HG03135 (cell line): ENCODE data around the gene BDP1.
"Not testable (repeated sequence)": the region's sequence is repeated elsewhere in the genome, so short reads cannot be mapped to it uniquely, and the experiment has no call there.

Source experiments
- ATAC-seq: cut with Tn5 transposase; IDR thresholded peaks from one replicate; pipeline ENCODE4 v1.9.1; 2021; ENCODE audit warnings: mild to moderate bottlenecking, moderate library complexity; ENCODE audit not compliant: unreplicated experiment

Gene BDP1

DNA sequence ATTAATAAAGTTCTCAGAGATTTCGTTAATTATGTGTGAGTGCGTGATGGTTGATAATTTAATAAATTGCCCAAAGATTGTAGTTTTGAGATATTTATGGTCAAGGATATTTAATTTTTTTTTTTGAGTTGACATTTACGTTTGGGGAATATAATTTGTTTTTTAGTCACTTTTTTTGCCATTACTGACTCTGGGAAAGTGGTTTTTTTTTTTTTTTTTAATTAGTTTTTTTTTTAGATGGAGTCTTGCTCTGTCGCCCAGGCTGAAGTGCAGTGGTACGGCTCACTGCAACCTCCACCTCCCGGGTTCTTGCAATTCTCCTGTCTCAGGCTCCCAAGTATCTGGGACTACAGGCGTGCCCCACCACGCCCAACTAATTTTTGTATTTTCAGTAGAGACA is 1.7 kb downstream of the BDP1 start:
- no peak for ATAC-seq

DNA sequence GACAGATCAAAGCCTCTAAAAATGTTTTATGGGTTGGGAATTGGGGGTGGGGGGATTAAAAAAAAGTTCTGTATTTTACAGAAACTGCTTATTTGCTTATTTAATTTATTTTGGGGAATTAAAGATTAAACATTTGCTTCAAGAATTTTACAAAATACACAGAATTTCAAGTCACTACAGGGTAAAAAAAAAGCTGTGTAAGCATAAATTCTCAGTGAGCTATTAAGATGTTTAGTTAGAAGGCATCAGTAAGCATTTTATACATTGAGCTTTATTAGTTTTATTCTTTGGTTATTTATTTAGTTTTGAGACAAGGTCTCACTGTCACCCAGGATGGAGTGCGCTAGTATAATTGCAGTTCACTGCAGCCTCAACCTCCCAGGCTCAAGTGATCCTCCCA is 5.2 kb downstream of the BDP1 start:
- ATAC-seq, result no peak

GRCh38 chr5:71461360-71461759 is 5.9 kb downstream of the BDP1 start:
- no peak for ATAC-seq

GRCh38 chr5:71471193-71471592 is 15.7 kb downstream of the BDP1 start:
- ATAC-seq, result no peak

DNA sequence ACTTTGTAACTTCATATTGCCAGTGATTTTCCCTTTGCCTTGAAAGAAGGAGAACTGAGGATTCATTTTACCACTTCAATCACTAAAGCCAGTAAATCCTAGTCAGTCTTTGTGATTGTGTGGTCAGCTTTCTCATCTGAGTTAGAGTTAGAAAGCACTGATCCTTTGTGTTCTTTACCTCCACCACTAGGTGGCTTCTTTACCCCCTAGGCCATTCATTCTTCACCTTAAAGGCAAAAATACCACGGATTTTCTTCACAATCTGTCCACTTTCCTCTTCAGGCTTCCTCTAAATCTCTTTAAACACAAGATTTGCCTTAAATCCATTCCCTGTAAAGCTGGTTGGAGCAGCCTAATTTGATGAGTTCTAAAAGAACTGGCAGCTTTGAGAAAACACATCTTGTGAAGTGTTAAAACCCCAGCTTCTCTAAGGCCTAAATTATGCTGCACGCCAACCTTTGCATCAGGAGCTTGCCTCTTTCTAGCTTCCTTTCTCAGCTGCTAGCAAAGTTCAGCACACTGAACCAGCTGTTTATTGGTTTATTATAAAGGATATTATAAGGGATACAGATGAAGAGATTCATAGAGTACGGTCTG is 20.4 kb downstream of the BDP1 start:
- ATAC-seq, result no peak

DNA sequence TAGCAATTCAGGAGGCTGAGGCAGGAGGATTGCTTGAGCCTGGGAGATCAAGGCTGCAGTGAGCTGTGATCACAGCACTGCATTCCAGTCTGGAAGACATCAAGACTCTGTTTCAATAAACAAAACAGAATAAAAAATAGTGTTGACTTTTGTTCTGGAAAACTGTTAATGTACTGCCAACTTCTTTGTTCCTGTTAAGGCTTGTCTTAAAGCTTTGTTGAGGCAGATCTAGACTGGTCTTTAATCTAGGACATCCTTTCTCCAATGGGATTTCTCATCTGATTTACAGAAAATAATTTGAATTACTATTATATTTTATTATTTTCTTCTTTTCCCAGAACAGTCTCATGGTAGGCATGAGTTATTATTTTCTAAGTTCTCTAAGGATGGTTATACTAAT is 26.0 kb downstream of the BDP1 start:
- no peak for ATAC-seq

DNA sequence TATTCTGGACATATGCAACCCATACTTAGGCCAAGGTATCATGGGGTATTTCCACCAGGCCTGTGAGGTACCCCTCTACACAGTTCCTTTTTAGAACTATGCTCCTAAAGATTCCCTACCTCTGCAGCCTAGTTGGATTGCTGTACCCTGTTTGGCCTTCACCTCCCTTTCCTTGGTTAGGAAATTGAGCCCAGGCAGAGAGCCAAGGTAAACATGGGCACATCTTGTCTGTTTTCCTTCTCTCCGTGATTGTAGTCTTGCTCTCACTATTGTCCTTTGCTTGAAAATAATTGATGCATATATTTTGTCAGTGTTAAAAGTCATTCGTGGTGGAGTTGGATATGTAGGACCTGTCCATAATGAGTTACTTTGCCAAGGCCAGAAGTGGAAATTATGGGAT is 26.7 kb downstream of the BDP1 start:
- no peak for ATAC-seq

- ATAC-seq, result no peak
Measured at GRCh38 chr5:71483355-71483754, 27.9 kb downstream of the BDP1 start.

DNA sequence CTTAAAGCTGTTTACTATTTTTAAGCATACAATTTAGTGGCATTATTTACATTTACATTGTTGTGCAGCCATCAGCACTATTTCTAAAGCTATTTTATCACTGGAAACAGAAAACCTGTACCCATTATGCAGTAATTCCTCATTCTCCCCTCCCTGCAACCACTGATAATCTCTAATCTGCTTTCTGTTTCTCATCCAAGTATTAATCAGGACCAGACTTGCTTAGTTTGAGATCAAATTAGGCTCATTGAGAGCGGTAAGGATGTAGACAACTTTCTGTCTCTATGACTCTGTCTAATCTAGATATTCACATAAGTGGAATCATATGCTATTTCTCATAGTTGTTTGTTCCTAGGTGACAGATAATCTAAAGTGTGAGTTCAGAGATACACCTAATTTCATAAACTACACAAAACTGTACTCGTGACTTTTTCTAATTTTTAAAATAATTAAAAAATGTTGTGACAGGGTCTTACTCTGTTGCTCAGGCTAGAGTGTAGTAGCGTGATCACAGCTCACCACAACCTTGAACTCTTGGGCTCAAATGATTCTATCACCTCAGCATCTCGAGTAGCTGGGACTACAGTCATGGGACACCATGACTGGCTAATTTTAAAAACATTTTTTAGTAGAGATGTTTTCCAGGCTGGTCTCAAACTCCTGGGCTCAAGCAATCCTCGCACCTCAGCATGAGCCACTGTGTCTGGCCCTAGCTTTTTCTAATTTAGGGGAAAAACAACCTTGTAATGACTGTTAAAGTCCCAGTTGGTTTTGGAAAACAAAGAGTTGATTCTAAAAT is 37.6 kb downstream of the BDP1 start:
- no peak for ATAC-seq

- not testable (repeated sequence) for ATAC-seq
Measured at GRCh38 chr5:71494202-71494601, 38.8 kb downstream of the BDP1 start.

GRCh38 chr5:71498756-71499155 is 43.3 kb downstream of the BDP1 start:
- ATAC-seq, result not testable (repeated sequence)

DNA sequence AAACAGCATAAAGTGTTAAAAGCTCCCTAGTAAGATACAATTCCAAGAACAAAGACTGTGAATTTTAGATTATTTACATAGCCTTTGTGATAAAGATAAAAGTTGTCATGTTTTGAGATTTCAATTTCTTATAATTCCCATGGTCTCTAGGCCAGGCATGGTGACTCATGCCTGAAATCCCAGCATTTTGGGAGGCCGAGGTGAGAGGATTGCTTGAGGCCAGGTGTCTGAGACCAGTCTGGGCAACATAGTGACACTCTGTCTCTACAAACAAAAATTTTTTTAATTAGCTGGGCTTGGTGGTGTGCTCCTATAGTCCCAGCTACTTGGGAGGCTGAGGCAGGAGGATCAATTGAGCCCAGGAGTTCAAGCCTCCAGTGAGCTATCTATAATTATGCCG is 48.1 kb downstream of the BDP1 start:
- no peak for ATAC-seq

- ATAC-seq, result no peak
Measured at GRCh38 chr5:71522151-71522550, 66.7 kb downstream of the BDP1 start.

GRCh38 chr5:71525611-71526010 is 70.2 kb downstream of the BDP1 start:
- ATAC-seq, result not testable (repeated sequence)

DNA sequence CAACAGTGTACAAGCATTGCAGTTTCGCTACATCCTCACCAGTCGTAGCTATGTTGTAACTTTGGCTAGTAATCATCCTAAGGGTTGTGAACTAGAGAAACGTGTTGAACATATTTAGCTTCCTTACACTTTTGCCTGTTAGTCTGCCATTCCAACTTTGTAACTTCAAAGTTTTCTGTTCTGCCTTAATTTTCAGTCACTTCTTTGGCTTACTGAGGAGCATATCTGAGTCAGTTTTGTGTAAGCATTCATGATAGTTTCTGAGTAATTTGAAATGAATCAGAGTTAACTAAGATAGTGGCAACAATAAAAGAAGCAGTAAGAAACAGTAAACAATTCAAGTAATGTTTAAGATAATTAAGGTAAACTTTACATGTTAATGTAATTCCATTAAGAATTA is 72.8 kb downstream of the BDP1 start:
- ATAC-seq, result no peak

DNA sequence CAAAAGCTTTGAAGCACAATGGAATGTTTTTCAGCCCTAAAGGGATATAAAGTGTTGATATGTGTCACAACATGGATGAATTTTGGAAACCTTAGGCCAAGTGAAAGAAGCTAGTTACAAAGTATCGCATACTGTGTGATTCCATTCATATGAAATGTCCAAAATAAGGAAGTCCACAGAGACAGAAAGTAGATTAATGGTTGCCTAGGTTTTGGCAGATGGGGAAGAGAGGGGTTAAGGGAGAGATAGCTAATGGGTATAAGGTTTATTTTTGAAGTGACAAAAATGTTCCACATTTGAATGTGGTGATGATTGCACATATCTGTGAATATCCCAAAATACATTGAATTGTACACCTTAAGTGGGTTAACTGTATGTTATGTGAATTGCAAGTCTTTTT is 74.2 kb downstream of the BDP1 start:
- no peak for ATAC-seq

DNA sequence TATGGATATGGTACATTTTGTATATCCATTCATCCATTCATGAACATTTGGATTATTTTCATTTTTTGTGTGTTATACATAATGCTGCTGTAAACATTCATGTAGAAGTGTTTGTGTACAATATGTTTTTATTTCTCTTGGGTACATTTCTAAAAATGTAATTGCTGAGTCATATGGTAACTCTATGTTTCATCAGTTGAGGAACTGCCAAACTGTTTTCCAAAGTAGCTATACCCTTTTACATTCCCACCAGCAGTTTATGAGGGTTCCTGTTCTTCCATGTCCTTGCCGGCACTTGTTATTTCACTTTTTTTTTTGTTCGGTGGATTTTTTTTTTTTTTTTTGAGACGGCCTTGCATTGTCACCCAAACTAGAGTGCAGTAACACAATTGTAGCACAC is 77.7 kb downstream of the BDP1 start:
- no peak for ATAC-seq

GRCh38 chr5:71533615-71534014 is 78.2 kb downstream of the BDP1 start:
- no peak for ATAC-seq

- ATAC-seq, result no peak
Measured at GRCh38 chr5:71537687-71538086, 82.2 kb downstream of the BDP1 start.

DNA sequence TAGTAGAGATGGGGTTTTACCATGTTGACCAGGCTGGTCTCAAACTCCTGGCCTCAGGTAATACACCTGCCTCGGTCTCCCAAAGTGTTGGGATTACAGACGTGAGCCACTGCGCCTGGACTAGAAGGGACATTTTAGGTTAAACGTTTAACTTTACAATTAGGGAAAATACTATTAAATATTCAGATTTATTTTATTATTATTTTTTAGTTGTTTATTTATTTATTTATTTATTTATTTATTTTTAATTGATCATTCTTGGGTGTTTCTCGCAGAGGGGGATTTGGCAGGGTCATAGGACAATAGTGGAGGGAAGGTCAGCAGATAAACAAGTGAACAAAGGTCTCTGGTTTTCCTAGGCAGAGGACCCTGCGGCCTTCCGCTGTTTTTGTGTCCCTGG is 95.4 kb downstream of the BDP1 start:
- ATAC-seq, result not testable (repeated sequence)

DNA sequence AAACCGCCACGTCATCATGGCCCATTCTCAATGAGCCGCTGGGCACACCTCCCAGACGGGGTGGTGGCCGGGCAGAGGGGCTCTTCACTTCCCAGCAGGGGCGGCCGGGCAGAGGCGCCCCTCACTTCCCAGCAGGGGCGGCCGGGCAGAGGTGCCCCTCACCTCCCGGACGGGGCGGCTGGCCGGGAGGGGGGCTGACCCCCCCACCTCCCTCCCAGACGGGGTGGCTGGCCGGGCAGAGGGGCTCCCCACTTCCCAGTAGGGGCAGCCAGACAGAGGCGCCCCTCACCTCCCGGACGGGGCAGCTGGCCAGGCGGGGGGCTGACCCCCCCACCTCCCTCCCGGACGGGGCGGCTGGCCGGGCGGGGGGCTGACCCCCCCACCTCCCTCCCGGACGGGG is 96.1 kb downstream of the BDP1 start:
- not testable (repeated sequence) for ATAC-seq

DNA sequence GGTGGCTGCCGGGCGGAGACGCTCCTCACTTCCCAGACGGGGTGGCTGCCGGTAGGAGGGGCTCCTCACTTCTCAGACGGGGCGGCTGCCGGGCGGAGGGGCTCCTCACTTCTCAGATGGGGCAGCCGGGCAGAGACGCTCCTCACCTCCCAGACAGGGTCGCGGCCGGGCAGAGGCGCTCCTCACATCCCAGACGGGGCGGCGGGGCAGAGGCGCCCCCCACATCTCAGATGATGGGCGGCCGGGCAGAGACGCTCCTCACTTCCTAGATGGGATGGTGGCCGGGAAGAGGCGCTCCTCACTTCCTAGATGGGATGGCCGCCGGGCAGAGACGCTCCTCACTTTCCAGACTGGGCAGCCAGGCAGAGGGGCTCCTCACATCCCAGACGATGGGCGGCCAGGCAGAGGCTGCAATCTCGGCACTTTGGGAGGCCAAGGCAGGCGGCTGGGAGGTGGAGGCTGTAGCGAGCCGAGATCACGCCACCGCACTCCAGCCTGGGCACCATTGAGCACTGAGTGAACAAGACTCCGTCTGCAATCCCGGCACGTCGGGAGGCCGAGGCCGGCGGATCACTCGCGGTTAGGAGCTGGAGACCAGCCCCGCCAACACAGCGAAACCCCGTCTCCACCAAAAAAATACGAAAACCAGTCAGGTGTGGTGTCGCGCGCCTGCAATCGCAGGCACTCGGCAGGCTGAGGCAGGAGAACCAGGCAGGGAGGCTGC is 96.7 kb downstream of the BDP1 start:
- ATAC-seq, result not testable (repeated sequence)
